HG02943 (cell line): ENCODE data around the gene SLC35C1.
A peak's percentile ranks its signal among the peaks of the same experiment; 100 is the strongest.
"Not testable (repeated sequence)": the region's sequence is repeated elsewhere in the genome, so short reads cannot be mapped to it uniquely, and the experiment has no call there.

Source experiments
- ATAC-seq: cut with Tn5 transposase; IDR thresholded peaks from one replicate; pipeline ENCODE4 v1.9.1; 2021; ENCODE audit warnings: mild to moderate bottlenecking, low read depth, moderate library complexity; ENCODE audit not compliant: unreplicated experiment

Gene SLC35C1

DNA sequence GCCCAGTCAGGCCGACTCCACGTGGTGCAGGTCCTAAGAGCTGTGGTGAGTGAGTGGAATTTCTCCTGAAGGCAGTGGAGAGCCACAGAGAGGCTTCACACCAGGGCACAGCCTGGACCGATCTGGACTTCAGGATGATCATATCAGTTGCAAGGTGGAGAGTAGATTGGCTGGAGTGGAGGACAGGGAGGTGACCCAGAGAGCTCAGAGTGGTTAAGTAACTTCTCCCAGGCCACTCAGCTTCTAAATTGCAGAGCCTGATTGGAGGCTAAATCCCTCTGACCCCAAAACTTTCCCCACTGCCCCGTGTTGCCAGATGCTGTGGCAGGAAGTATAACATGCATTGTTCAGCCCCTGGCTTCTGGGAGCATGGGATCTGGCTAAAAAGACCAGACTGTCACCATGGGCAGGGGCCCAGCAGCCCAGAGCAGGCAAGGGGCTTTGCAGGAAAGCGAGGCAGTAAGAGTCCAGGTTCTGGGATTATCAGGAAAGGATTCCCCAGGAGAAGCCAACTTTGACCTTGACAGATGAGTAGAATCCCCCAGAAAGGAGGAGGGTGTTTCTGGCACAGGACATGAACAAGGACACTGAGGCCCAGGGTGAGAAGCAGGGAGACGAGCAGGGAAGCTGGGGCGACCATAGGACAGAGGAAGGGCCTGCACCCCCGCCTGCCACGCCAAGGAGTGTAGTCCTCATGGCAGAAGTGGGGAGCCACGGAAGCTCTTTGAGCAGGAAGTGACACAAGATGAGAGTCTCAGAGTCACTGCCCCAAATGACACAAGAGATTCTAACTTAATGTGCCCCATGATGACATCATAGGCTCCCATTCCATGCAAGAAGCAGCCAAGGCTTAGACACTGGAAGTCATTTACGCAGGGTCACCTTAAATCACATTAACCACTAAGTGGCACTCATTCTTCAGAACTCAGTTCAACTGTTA is 4.8 kb downstream of the SLC35C1 start:
- no peak for ATAC-seq

DNA sequence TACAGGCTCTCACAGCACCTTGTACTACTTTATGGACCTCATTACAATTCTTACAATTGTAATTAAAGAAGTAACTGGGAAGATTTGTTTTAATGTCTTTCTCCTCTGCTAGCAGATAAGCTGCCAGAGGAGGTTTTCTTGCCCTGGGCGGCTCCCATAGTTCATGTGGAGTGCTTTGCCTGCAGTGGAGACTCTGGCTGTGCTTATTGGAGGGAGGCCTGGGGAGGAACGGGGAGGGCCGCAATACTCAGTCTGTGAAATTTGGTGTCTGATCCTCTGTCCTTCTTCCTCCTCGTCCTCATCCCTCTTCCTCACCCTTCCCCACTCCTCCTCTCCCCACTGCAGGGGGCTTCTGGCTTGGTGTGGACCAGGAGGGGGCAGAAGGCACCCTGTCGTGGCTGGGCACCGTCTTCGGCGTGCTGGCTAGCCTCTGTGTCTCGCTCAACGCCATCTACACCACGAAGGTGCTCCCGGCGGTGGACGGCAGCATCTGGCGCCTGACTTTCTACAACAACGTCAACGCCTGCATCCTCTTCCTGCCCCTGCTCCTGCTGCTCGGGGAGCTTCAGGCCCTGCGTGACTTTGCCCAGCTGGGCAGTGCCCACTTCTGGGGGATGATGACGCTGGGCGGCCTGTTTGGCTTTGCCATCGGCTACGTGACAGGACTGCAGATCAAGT is 5.6 kb downstream of the SLC35C1 start:
- ATAC-seq, result no peak

DNA sequence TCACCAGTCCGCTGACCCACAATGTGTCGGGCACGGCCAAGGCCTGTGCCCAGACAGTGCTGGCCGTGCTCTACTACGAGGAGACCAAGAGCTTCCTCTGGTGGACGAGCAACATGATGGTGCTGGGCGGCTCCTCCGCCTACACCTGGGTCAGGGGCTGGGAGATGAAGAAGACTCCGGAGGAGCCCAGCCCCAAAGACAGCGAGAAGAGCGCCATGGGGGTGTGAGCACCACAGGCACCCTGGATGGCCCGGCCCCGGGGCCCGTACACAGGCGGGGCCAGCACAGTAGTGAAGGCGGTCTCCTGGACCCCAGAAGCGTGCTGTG is 6.1 kb downstream of the SLC35C1 start:
- no peak for ATAC-seq

DNA sequence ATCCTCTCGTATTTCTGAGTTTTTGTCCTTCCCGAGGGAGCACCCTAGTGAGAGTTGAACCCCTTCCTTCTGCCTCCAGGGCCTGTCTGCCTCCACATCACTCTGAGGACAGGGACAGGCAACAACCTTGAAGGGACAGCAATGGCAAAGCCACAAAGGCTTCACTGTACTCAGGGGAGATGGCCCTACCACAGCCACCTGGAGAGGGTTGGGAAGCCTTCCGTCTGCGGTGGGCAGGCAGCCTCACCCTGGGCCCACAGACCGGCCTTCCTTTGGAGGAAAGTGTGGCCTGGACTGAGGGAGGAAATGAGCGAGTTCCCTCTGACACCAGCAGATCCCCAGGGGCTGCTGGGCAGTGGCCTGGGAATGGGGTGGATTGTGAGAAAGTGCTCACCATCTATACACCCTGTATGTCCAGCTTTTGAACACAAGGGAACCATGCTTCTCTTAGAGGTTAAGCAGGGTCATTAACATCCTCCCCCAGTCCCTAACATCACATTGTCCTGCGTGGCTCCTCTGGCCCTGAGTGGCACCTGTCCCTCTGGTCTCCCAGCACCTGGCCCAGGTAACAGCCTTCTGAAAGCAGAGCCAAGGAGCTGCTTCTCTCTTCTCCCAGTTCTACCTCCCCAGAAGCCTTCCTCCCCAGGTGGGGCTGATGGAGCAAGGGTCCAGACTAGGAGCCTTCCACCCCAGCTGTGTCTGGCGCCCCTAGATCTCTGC is 6.8 kb downstream of the SLC35C1 start:
- ATAC-seq, result no peak

DNA sequence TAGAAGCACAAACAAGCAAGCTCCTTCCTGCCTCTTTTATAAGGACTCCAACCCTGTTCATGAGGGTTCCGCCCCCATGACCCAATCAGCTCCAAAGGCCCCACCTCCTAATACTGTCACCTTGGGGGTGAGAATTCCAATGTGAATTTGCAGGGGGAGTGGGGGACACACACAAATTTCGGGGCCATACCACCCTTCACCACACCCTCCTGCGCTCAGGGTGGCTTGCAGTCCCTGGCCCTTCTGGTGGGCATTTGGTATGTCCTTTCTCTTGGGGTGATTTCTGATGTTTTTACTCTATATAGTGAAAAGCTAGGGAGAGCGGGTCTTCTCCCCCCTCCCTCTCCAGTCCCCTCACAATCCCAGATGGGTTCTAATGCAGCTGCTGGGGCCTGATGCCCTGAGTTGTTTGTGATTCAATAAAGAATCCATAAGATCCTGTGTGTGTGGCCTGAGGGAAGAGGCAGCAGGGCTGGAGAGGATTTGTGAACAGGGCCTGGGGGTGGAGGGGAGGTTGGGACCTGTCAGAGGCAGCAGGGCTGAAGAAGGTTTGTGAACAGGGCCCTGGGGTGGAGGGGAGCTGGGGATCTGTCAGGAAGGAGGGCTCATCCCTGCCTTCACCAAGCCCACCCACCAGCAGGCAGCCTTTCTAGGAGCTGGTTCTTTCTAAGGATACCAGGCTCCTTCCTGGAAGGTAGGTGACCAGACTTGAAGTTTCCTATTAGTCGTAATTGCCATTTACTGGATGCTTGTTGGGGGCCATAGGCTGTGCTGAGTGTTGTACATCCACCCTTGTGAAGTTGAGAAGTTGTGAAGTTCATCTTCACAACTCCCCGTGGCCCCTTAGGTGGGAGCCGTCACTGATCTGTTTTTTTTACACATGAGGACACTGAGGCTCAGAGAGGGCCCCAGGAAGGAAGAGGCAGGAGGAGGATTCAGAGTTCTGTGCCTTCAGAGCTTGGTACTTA is 7.9 kb downstream of the SLC35C1 start:
- ATAC-seq, result no peak

DNA sequence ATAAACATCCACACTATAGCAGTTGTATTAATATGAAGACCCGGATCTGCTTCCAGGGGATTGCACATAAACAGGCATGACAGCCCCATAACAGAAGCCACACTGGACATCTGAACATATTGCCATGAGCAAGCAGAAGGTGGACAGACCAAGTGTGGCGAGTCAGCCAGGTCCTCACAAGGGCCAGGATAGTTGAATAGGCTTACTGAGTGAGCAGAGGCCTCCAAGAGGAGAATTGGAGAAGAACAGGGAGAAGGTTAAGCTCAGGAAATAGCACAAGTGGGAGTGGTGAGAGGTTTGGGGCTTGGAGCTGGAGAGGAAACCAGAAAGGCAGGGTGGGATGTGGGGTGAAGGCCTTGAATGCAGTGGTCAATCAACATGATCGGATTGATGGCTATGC is 10.8 kb downstream of the SLC35C1 start:
- ATAC-seq, result no peak

DNA sequence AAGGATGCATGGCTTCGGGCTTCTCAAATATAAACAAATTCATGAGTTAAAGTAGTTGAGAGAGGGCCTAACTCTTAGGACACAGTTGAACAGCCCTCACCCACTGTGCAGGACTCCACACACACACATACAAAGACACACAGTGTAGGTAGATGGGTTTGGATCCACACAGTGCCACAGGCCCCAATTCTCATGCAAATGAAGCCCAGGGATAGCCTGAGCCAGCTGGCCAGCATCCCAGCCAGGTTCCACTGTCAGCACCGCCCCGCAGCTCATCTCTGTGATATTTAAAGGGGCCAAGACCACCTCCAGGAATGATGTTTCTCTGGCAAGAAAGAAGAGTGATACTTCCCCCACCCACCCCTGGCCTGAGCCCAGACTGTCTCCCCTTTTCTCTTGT is 11.7 kb downstream of the SLC35C1 start:
- ATAC-seq, result no peak

DNA sequence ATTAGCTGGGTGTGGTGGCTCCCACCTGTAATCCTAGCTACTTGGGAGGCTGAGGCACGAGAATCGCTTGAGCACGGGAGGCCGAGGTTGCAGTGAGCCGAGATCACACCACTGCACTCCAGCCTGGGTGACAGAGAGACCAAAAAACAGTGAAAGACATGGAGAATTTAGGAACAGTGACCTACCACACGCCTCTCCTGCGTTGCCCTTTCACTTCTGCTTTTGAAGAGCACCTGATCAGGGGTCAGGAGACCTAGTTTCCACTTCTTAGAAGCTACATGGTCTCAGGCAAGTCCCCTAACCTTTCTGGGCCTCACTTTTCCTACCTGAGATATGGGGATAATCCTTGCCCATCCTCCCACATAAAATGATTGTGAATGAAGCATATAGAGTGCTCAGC is 12.2 kb downstream of the SLC35C1 start:
- peak; percentile 51 for ATAC-seq

DNA sequence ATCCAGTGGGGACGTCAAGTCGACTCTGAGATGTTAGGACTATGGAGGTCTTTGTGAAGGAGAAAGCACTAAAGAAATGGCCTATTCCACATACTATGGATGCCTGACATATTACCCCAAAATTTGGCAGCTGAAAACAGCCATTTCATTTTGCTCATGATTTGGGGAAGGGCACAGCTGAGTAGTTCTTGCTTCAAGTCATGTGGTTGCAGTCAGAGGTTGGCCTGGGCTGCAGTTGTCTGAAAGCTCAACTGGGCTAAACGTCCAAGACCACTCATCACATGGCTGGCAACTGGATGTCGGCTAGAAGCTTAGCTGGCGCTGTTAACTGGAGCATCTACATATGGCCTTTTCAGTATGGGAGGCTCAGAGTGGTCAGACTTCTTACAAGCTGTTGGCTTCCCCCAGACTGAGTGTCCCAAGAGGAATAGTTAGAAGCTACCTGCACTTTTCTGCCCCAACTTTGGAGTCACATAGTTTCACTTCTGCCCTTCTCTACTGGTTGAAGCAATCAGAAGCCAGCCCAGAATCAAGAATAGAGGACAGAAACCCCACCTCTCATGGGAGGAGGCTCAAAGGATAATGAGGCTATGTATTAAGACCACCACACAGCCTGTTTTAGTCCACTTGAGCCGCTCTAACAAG is 14.1 kb downstream of the SLC35C1 start:
- no peak for ATAC-seq

DNA sequence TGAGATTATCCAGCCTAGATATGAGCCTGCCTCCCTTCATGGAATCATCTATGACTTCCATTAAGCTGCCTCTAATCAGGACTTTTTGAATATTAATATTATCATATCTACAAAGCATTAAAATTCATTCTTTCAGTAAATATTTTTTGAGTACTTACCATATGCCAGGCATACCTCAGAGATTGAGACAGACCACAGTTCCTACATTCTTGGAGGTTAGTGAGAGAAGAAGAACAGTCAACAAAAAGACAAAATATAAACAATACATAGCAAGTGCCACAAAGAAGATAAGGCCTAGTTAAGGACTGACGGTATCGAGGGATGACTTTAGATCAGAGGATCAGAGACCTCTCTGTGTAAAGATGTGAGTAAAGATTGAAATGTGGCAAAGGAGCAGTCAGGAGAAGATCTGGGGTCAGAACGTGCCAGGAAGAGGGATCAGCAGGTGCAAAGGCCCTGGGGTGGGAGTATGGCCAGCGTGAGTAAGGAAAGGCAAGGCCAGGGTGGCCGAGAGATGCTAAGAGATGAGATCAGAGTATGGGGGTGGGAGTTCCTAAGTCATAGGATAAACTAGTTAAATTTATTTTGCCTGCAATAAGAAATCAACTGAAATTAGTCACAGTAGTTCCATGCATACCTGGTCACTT is 15.4 kb downstream of the SLC35C1 start:
- ATAC-seq, result no peak

DNA sequence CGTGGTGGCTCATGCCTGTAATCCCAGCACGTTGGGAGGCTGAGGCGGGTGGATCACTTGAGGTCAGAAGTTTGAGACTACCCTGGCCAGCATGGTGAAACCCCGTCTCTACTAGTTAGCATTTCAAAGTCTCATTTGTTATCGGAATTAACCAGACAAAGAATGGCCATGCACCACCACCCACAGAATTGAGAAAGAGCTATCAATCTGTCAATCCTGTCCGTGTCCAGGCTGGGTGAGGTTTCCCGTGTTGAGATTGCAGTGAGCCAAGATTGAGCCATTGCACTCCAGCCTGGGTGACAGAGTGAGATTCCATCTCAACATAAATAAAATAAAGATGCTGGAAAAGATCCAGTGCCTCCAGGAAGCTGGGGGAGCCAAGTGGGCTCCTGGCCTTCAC is 21.5 kb downstream of the SLC35C1 start:
- not testable (repeated sequence) for ATAC-seq

DNA sequence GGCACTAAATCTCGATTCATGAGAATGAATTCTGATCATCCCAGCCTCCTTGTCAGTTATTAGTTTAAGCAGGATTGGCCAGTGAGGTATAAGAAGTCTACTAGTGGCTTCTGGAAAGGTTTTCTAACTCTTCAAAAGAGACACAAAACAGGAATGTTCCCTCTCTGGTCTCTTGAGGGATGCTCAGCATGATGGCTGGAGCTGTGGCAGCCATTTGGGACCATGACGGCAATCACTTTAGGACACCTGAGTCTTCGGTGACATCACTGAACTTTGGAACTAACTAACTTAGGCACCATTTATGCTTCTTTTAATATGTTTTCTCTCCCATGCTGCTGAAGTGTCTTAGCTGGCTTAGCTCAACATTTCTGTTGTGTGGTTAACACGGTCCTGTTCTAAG is 22.2 kb downstream of the SLC35C1 start:
- ATAC-seq, result no peak

DNA sequence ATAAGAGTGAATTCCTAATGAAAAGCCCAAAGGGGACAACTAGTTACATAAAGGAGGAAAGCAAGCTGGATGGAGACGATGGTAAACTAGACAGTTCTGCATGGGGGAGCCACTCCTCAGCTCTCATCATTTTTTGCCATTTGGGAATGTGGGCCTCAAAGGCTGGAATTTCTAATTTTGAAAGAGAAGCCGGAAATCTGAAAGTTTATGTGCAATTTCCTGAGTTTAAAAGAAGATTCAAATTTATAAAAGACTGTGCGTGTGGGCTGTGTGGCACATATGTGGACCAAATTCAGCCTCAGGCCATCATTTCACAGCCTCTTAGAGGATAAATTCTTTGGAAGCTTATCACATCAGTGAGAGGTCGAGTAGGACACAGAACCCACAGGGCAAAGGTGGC is 24.0 kb downstream of the SLC35C1 start:
- ATAC-seq, result no peak

DNA sequence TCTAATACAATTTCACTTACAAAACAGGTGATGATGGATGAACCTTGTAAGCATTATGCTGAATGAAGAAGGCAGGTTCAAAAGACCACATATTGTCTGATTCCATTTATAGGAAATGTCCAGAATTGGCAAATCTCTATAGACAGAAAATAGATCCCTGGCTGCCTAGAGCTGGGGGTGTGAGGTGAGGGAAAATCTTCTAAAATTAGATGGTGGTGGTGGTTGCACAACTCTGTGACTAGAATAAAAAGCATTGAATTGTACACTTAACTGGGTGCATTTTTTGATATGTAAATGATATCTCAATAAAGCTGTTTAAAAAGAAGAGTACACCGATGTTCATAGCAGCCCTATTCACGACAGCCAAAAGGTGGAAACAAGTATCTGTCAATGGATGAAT is 25.6 kb downstream of the SLC35C1 start:
- no peak for ATAC-seq

DNA sequence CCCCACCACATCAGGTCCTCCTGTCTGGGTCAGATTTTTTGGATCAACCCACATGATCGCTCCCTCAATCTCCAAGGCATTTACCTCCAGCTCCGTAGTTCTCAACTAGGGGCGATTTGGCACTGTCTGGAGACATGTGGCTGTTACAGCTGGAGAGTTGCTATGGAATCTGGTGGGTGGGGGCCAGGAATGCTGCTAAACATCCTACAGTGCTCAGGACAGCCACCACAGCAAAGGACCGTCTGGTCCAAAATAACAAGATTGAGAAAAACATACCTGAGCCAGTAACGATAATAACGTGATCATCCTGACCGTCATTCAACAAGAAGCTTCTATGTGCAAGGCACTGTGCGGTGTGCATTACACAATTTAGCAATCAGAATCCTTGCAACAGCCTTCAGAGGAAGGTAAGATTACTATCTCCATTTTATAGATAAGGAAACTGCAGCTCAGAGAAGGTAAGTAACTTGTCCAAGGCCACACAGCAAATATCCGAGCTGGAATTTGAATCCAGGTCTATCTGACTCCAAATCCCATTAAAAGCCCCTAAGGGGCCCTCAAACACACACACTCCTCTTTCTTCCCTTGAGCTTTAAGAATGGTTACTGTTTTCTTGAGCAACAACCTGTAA is 28.0 kb downstream of the SLC35C1 start:
- no peak for ATAC-seq

DNA sequence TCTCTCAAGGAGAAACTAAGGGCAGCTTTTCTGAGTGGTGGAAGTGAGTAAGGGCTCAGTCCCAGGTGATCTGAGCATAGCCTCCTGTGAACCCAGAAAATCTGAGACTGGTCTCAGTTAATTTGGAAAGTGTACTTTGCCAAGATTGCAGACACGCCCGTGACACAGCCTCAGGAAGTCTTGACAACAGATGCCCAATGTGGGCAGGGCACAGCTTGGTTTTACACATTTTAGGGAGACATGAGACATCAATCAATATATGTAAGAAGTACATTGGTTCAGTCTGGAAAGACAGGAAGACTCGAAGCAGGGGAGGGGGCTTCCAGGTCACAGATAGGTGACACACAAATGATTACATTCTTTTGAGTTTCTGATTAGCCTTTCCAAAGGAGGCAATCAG is 28.8 kb downstream of the SLC35C1 start:
- no peak for ATAC-seq

DNA sequence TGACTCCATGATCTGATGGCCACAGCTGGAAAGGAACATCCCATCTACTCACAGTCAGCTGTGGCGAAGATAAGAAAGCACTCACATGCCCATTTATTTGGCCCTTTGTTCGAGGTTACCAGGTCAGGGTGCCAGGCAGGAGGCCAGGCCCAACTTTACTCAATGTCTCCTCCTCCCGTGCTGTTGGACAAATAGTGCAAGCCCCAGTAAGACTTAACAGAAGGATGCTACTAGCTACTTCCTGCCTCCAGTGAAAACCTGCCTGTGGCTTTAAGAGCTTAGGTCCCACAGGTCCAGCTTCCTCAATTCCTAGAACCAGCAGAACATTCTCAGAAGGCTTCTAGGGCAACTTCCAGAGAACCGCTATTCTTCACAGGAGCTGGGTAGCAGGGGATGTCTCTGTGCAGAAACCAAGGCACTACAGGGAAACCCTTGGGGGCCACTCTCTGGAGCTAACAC is 29.4 kb downstream of the SLC35C1 start:
- ATAC-seq, result no peak

DNA sequence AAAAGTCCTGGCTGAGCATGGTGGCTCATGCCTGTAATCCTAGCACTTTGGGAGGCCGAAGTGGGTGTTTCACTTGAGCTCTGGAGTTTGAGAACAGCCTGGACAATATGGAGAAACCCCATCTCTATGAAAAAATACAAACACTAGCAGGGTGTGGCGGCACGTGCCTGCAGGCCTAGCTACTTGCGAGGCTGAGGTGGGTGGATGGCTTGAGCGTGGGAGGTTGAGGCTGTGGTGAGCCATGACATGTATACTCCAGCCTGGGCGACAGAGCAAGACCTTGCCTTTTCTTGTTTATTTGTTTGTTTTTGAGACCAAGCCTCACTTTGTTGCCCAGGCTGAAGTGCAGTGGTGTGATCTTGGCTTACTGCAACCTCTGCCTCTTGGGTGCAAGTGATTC is 34.3 kb downstream of the SLC35C1 start:
- no peak for ATAC-seq

DNA sequence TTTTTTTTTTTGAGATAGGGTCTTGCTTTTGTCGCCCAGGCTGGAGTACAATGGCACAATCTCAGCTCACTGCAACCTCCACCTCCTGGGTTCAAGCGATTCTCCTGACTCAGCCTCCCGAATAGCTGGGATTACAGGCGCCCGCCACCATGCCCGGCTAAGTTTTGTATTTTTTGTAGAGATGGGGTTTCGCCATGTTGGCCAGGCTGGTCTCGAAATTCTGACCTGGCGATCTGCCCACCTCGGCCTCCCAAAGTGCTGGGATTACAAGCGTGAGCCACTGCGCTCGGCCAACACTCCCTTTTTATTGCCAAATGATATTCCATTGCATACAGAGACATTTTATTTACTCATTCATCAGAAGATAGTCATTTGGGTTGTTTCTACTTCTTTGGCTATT is 35.3 kb downstream of the SLC35C1 start:
- not testable (repeated sequence) for ATAC-seq
